Effector CD8-positive, alpha-beta T cell (primary cell): Measurements from ENCODE around the gene PLXND1.

ENCODE experiments used
- DNase-seq: peaks from one replicate; lab custom pipeline; 2025; lab: John Stamatoyannopoulos, UW

The PLXND1 gene

GRCh38 chr3:129563850-129564535 is 42.5 kb downstream of the PLXND1 start:
- no peak for DNase-seq

- no peak for DNase-seq
These were observed 43.1 kb downstream of the PLXND1 start for GRCh38 chr3:129563332-129563731.

DNA sequence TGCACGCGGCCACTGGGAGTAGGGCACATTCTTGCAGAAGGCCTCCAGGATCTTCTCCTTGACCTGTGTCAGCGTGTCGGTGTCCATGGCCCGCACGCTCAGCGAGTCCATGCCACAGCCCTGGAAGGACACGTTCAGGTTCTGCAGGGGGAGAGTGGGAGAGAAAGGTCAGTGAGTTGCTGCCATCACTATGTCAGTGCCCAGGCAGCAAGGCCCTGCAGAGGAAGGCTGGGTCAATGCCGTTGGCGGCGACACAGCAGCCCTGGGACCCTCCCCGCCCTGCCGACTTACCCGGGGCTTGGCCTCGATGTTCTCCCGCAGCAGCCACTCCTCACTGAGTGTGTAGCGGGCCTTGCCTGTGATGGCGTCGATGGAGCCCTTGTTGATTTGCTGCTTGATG is 43.7 kb downstream of the PLXND1 start:
- DNase-seq = no peak

- no peak for DNase-seq
These were observed 44.7 kb downstream of the PLXND1 start for GRCh38 chr3:129561619-129562248.

- no peak for DNase-seq
These were observed 45.4 kb downstream of the PLXND1 start for GRCh38 chr3:129560911-129561594.

- no peak for DNase-seq
These were observed 46.1 kb downstream of the PLXND1 start for GRCh38 chr3:129560269-129560787.

- DNase-seq = no peak
These were observed 46.9 kb downstream of the PLXND1 start for GRCh38 chr3:129559565-129560079.

DNA sequence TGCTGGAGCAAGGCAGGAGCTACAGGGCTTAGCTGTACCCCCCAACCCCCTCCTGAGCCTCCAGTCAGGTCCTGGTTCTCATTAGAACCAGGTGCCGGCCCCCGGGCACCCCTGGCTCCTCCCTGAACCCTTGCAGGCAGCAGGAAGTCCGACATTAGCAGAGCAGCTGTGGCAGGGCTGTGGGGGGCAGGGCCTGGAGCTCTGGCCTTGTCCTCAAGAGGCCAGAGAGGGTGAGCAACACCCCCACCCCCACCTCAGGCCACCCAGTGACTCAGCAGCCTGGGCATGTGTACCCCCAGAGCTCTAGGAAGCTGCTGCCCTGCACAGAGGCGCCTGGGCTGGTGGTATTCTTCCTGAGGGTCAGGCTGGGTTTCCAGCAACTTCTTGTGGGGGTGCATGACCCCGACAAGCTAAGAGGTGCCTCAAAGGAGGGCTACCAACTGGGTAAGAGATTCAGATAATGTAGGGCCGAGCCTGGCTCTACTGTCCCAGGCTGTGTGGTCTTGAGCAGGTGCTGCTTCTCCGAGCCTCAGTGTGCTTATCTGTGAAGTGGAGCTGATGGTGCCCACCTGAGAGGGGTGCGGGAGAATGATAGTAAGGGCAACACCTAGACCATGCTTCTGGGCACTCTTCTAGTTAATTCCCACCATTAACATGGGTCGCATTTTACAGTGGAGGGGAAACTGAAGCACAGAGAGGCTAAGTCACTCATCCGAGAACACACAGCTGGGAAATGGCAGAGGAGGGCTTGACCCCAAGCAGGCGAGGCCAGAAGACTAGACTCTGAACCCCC is 47.5 kb downstream of the PLXND1 start:
- DNase-seq = no peak

DNA sequence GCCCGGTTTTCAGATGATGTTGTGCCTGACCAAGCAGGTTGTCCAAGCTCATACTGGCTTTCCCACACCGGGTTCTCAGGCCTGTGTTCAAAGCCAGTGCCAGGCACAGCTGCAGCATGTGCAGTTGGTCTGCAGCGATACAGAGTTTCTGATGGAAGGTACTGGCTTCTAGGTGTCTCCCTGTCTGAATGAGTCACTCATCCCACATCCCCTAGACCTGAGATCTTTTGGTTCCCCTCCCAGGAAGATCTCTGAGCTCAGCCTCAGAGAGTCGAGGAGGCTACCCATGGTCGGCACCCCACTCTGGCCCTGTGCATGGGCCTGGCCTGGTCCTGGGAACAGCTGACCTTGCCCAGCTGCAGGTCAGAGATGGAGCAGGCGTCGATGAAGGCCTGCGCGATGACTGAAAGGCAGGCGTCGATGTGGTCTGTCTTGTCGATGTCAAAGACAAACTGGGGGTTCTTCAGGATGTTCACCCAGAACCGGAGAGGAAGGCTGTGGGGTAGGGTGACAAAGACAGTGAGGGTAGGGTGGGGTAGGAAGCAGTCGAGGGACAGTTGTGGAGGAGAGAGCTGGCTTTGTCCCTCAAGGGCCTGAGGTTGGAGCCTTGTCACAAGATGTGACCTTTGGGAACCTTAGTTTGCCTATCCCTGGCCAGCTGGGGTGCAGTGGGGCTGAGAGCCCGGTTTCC is 48.2 kb downstream of the PLXND1 start:
- DNase-seq = no peak

- no peak for DNase-seq
These were observed 49.0 kb downstream of the PLXND1 start for GRCh38 chr3:129557548-129557894.

DNA sequence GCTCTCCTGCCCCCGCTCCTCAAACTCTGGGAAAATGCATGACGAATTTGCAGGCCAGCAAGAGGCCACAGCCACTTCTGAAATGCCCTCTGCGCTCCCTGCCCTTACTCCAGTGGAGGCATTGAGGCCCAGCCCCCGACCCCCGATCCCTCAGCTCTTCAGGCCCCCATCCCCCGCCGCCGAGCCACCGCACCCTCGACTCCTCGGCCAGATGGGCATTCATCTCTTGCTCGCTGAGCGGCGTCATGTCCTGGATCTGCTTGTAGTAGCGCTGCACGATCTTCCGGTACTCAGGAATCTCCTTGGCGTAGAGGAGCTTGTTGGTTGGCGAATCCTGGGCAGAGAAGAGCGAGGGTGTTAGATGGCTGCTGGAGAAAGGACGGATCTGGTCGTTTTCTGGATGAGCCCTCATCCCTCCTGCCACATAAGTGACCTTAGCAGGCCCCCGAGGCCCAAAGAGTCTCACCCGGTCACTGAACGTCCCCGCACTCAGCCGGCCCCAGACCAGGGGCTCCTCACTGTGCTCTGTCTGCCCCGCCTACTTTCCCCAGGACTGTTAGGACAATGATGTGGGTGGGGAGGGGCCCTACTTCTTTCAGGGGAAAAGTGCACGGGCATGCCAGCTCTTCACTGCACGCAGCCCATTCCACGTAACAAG is 49.5 kb downstream of the PLXND1 start:
- DNase-seq = no peak

GRCh38 chr3:129556358-129556695 is 50.1 kb downstream of the PLXND1 start:
- no peak for DNase-seq

GRCh38 chr3:129555616-129556357 is 50.7 kb downstream of the PLXND1 start:
- DNase-seq = no peak

- no peak for DNase-seq
These were observed 51.3 kb downstream of the PLXND1 start for GRCh38 chr3:129555153-129555550.

DNA sequence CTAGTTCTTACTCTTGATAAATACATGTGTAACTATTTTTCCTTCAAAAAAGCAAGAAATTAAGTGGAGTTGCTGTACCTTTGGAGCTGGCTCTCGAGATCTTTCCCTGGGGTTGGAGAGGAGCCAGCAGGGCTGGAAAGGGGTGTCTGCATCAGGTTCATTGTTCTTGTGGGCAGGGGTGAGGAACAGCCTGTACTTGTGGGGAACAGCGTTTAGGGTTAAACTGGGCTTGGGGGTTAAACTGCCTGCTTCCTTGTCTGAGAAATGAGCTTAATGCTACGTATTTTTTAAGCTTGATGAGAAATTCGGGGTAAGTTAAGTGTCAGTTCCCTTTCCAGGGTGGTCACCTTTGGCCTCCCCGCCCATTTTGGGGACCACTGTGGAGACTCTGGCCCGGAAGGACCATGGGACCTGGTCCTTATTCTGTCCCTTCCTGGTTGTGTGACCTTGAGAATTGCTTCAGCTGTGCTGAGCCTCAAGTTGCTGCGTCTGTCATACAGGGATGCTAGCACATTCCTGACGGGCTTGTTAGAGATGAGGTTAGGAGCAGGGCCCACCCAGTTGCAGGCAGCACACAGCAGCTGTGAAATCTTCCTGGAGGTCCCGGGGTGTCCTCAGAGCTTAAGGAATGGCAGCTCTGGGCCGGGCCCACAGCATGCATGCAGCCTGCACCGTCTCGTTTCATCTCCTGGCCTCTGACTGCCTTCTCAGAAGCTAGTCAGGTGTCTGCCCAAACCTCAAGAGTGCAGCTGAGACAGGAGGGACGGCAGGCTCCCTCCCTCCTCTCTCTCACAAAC is 51.9 kb downstream of the PLXND1 start:
- DNase-seq = no peak

DNA sequence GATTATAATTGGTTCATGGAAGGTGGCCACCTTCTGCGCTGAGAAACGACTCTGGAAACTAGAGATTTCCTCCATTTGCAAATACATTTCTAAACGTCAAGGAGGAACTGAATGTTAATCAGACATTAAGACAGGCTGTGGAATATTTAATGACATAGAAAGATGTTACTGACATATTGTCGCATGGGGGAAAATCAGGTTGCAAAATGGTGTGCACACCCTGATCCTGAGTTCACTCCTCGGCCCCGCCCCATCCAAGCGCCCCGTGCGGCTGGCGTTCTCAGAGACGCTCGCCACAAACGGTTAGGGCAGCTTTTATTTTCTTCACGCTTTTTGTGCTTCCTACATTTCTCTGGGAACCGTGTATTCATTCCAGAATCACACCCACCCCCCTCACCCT is 52.8 kb downstream of the PLXND1 start:
- DNase-seq = no peak

- DNase-seq = no peak
These were observed 53.3 kb downstream of the PLXND1 start for GRCh38 chr3:129553171-129553570.

GRCh38 chr3:129552287-129553050 is 54.0 kb downstream of the PLXND1 start:
- DNase-seq = no peak

- DNase-seq = no peak
These were observed 56.7 kb downstream of the PLXND1 start for GRCh38 chr3:129549805-129550204.
